NOMO-1 (cell line): ENCODE results near the gene GPS1.

ENCODE experiments used
- DNase-seq, 2 experiments: peaks; one replicate each; lab custom pipeline; 2025; ENCODE audit not compliant: unreplicated experiment in 2 of 2; lab: John Stamatoyannopoulos, UW

GPS1 gene

GRCh38 chr17:82098169-82098938 is 46.7 kb downstream of the GPS1 start, which contains the start of gene FASN:
TSS of gene FASN (minus strand) at chr17:82098236. CDS start at chr17:82096445, 1,791 bp downstream.
- DNase-seq, result peak; percentile 90 to 98

GRCh38 chr17:82098939-82099763 is 47.5 kb downstream of the GPS1 start:
- DNase-seq, result peak; percentile 30 to 39

- no peak for DNase-seq
Measured at GRCh38 chr17:82100502-82101298, 49.0 kb downstream of the GPS1 start.

- DNase-seq, result no peak
Measured at GRCh38 chr17:82101301-82101715, 49.6 kb downstream of the GPS1 start.

- DNase-seq, result no peak
Measured at GRCh38 chr17:82101767-82102679, 50.3 kb downstream of the GPS1 start.

GRCh38 chr17:82103553-82104451 is 52.1 kb downstream of the GPS1 start:
- no peak for DNase-seq

GRCh38 chr17:82104797-82105416 is 53.2 kb downstream of the GPS1 start:
- DNase-seq, result no peak

GRCh38 chr17:82105417-82105881 is 53.8 kb downstream of the GPS1 start:
- no peak for DNase-seq

- peak; percentile 89 to 91 for DNase-seq
Measured at GRCh38 chr17:82105882-82106687, 54.4 kb downstream of the GPS1 start.

GRCh38 chr17:82106688-82107305 is 55.1 kb downstream of the GPS1 start:
- DNase-seq, result no peak
